ENCODE data around the gene FAM117B.

- no peak for TF ChIP-seq CTCF (IDR thresholded peaks at IDR 0.05)
- TF ChIP-seq POLR2AphosphoS5 (IDR thresholded peaks at IDR 0.05), result no peak
Measured at GRCh38 chr2:202610380-202610779, 24.4 kb upstream of the FAM117B start.
